ENCODE measurements around the gene NSUN3.

DNA sequence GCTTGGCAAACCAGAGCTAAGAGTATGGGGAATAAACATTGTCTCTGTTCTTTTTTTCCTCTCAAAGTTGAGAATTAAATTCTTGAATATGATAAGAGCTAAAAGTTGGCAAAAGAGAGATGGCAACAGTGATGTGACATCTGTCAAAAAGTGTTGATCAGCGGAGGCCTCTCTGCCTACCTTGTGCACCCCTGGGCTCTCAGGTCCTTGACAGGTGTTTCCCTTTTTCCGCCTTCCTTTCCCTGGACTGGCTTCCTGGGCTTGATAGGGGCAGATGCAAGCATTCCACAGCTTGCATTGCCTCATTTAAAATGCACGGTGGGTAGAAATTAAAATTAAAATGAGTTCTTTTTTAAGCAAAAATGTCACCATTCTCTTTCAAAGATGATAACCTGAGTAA lies 84.2 kb downstream of the NSUN3 start:
- TF ChIP-seq EP300 (IDR thresholded peaks at IDR 0.05) (no peak), POLR2AphosphoS5 (IDR thresholded peaks at IDR 0.05) (no peak), POLR2A (IDR thresholded peaks at IDR 0.05) (no peak)
- TF ChIP-seq, protein P1, sequence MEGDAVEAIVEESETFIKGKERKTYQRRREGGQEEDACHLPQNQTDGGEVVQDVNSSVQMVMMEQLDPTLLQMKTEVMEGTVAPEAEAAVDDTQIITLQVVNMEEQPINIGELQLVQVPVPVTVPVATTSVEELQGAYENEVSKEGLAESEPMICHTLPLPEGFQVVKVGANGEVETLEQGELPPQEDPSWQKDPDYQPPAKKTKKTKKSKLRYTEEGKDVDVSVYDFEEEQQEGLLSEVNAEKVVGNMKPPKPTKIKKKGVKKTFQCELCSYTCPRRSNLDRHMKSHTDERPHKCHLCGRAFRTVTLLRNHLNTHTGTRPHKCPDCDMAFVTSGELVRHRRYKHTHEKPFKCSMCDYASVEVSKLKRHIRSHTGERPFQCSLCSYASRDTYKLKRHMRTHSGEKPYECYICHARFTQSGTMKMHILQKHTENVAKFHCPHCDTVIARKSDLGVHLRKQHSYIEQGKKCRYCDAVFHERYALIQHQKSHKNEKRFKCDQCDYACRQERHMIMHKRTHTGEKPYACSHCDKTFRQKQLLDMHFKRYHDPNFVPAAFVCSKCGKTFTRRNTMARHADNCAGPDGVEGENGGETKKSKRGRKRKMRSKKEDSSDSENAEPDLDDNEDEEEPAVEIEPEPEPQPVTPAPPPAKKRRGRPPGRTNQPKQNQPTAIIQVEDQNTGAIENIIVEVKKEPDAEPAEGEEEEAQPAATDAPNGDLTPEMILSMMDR (IDR thresholded peaks at IDR 0.05): no peak

All from stomach (tissue), 4 donors.